GM12878 (cell line): Measurements from ENCODE around the gene RAP1GAP. TPM values are rescaled to one million over a fixed set of nuclear protein-coding genes. Genes with fewer than 3 reads are reported as not detected.

ENCODE experiments used
- ATAC-seq: fragments of 200-7000 bp; cut with Tn5 transposase; 3 replicates; pipeline ENCODE4 v1.9.1; 2020; ENCODE audit warnings: mild to moderate bottlenecking, moderate library complexity
- BruUV-seq: library from RNA; stranded (reverse); fragments of 400-500 nt; replicated peaks from 2 replicates; lab custom pipeline; 2021; lab: Mats Ljungman, UMichigan
- CTCF ChIA-PET: fragments of 300-600 bp; sonication (Branson Sonifier 250); formaldehyde crosslinking; extraction: SDS; loops from one replicate; lab custom pipeline; 2021; ENCODE audit warnings: inconsistent platforms; lab: Yijun Ruan, JAX
- POLR2A ChIA-PET: fragments of 350-600 bp; formaldehyde crosslinking; extraction: SDS; loops from one replicate; lab custom pipeline; 2021; ENCODE audit warnings: inconsistent platforms; lab: Charles Lee
- RAD21 ChIA-PET: fragments of 300-600 bp; sonication (Branson Sonifier 250); formaldehyde crosslinking; loops from one replicate; lab custom pipeline; 2023; ENCODE audit warnings: antibody characterized with exemption; ENCODE audit not compliant: unreplicated experiment; lab: Charles Lee
- SMC1A ChIA-PET: fragments of 300-600 bp; sonication (Branson Sonifier 250); formaldehyde crosslinking; loops from one replicate; lab custom pipeline; 2023; ENCODE audit not compliant: unreplicated experiment, uncharacterized antibody; lab: Charles Lee
- DNase-seq: peaks from one replicate; pipeline ENCODE4 v3.0.0-alpha.2; 2011; ENCODE audit warnings: low read depth, low spot score
- FAIRE-seq: peaks from 3 replicates; lab custom pipeline; 2011; peaks lifted over from hg19 to GRCh38; lab: Jason Lieb, UNC
- H2AFZ ChIP-seq: 2 replicates; pipeline ENCODE4 v1.6.0; 2011; ENCODE audit warnings: low read depth, low read length, control low read depth; ENCODE audit not compliant: control insufficient read depth
- H3K27ac ChIP-seq: 2 replicates; pipeline ENCODE4 v1.5.1; 2011; ENCODE audit warnings: control low read depth; ENCODE audit not compliant: control insufficient read depth, insufficient read depth
- H3K27me3 ChIP-seq, 2 experiments: replicated peaks in 1 of 2; 2 replicates each; pipeline versions ENCODE4 v1.6.0 to v1.6.1; 2011; ENCODE audit warnings: low read length in 1 of 2; ENCODE audit not compliant: control insufficient read depth in 2 of 2, insufficient read depth in 2 of 2
- H3K36me3 ChIP-seq, 2 experiments: 2 replicates each; pipeline ENCODE4 v1.5.1; 2011; ENCODE audit warnings: low read length in 1 of 2; ENCODE audit not compliant: control insufficient read depth in 2 of 2, insufficient read depth in 2 of 2
- H3K4me1 ChIP-seq: 2 replicates; pipeline ENCODE4 v1.6.1; 2011; ENCODE audit warnings: mild to moderate bottlenecking, low read length, moderate library complexity, mixed read lengths; ENCODE audit not compliant: control insufficient read depth, insufficient read depth
- H3K4me2 ChIP-seq: 2 replicates; pipeline ENCODE4 v1.6.0; 2011; ENCODE audit warnings: control low read depth; ENCODE audit not compliant: control insufficient read depth, insufficient read depth
- H3K4me3 ChIP-seq: fragments of 200-600 bp; sonication (generic); 2 replicates; pipeline ENCODE4 v1.5.1; 2016
- H3K79me2 ChIP-seq: 2 replicates; pipeline ENCODE4 v1.6.0; 2011; ENCODE audit warnings: low read length; ENCODE audit not compliant: control insufficient read depth, insufficient read depth
- H3K9ac ChIP-seq: 2 replicates; pipeline ENCODE4 v1.8.0; 2011; ENCODE audit warnings: low read length, control low read depth, mixed read lengths; ENCODE audit not compliant: control insufficient read depth, insufficient read depth
- H3K9me3 ChIP-seq: replicated peaks from 3 replicates; pipeline ENCODE4 v1.5.1; 2011; ENCODE audit warnings: mild to moderate bottlenecking, low read length; ENCODE audit not compliant: control insufficient read depth, insufficient read depth
- H4K20me1 ChIP-seq: 2 replicates; pipeline ENCODE4 v1.6.0; 2011; ENCODE audit not compliant: control insufficient read depth, insufficient read depth
- FOS ChIP-seq: IDR thresholded peaks from 3 replicates; pipeline ENCODE4 v1.6.1; 2011; ENCODE audit warnings: borderline replicate concordance; ENCODE audit not compliant: insufficient read length; ENCODE audit errors: extremely low read depth
- HDAC6 ChIP-seq: fragments of 200-600 bp; sonication (generic); IDR thresholded peaks from one replicate; pipeline ENCODE4 v1.8.0; 2017; ENCODE audit warnings: antibody characterized with exemption; ENCODE audit not compliant: unreplicated experiment
- KLF5 ChIP-seq: fragments of 450-650 bp; IDR thresholded peaks from 2 replicates; pipeline ENCODE4 v1.6.1; 2014; ENCODE audit warnings: mild to moderate bottlenecking; ENCODE audit not compliant: partially characterized antibody
- NFYB ChIP-seq: IDR thresholded peaks from 2 replicates; pipeline ENCODE4 v1.6.1; 2011; ENCODE audit warnings: low read depth, mild to moderate bottlenecking, low read length, improper control_type of control experiment, moderate library complexity; ENCODE audit not compliant: insufficient read depth
- YY1 ChIP-seq: IDR thresholded peaks from 2 replicates; pipeline ENCODE4 v1.6.1; 2011; ENCODE audit warnings: low read depth, mild to moderate bottlenecking, low read length
- WGBS: methylation state at CpG from one replicate; pipeline ENCODE4 v1.1.6; 2016; ENCODE audit warnings: low lambda C conversion rate; ENCODE audit not compliant: insufficient replicate concordance, insufficient coverage; ENCODE audit errors: missing lambda C conversion rate; 5-methylcytosine and 5-hydroxymethylcytosine counted together
- in situ Hi-C: fragments of 300-500 bp; cut with MboI; formaldehyde crosslinking; loops from 9 replicates; pipeline ENCODE4 v1.14.3; 2018; ENCODE audit warnings: mixed read lengths
- intact Hi-C: fragments of 100-400 bp; cut with micrococcal nuclease; formaldehyde crosslinking; loops from one replicate; pipeline ENCODE4 v1.14.2; 2022; ENCODE audit not compliant: unreplicated experiment
- polyA plus RNA-seq, 11 experiments: library from polyadenylated mRNA; depleted of rRNA in 4 of 11; unstranded in 6 of 11; stranded (reverse) in 5 of 11; fragments of >200 nt; fragmentation: Nextera tagmentation in 4 of 11; fragmentation: Illumina TruSeq in 1 of 11; extraction: Ambion mirVana in 4 of 11; extraction: Trizol in 1 of 11; gene quantifications; 1 replicate in 1 of 11; 2 replicates in 10 of 11; pipeline versions ENCODE4 v1.2.1 to v1.2.3, GENCODE V29; 2011 to 2016; ENCODE audit warnings: inconsistent platforms in 2 of 11, missing spikeins in 2 of 11, low read depth in 1 of 11
- total RNA-seq, 4 experiments: library from RNA; depleted of rRNA in 3 of 4; stranded (reverse); fragments of >200 nt in 3 of 4; fragmentation: Illumina TruSeq in 1 of 4; extraction: Trizol in 1 of 4; gene quantifications; 2 replicates each; pipeline versions ENCODE4 v1.2.1 to v1.2.3, GENCODE V29; 2013 to 2021
- TF ChIP-seq, protein P1 (sequence below): fragments of 450-650 bp; formaldehyde crosslinking; IDR thresholded peaks from 2 replicates; pipeline ENCODE4 v1.4.0; 2020; ENCODE audit warnings: mild to moderate bottlenecking, moderate library complexity
- TF ChIP-seq, protein P2 (sequence below): fragments of 450-650 bp; IDR thresholded peaks from 2 replicates; pipeline ENCODE4 v1.6.1; 2016; ENCODE audit warnings: mild to moderate bottlenecking, moderate library complexity, borderline replicate concordance

The RAP1GAP gene
- total and polyA plus RNA-seq, 10 of the 15 experiments (the other 5 are each of a cell fraction or from before 2014, with no cell fraction given): 0.04 to 0.96 (median 0.09) TPM; not detected in 3

DNA sequence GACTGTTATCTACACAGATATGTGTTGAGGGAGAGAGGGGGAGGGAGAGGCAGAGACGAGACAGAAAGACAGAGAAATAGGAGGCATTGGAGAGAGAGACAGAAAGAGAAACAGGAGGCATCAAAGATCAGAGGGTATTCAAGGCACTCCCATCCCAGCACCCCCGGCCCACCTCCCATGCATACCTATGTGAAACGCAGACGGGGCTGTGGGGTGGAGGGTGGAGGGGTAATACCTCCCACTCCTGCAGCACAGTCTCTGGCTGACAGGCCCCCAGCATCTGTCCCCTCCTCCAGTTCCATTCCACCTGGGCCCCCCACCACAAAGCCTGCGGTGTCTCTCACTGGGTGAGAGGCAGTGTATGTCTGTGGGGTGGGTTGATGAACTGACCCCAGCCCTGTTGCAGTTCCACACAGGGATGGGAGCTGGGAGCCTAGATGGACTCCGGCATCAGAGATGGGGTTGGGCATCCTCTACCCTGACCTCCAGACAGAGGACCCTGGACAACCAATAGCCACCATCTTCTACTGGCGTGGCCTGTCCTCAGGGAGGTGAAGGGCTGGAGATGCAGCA lies 49.7 kb downstream of the RAP1GAP start:
- Histone ChIP-seq H3K4me2 (no peak overlapping the region), H3K9ac (no peak overlapping the region), H3K36me3 (no peaks in the 10 kb centered on the region), H3K27me3 (peaks cover 1 to 2% of the 10 kb centered on the region in 2 experiments; a peak in 1 of 4 replicates), H3K9me3 (no peaks in the 10 kb centered on the region)
- RAD21 ChIA-PET: no interaction called here
- POLR2A ChIA-PET: no interaction called here
- in situ Hi-C loops: no loop called here
- SMC1A ChIA-PET: no interaction called here
- no peak for FAIRE-seq
- no TSS peak for BruUV-seq
- 28% methylated on average over 7 of the region's 7 CpGs for WGBS
- TF ChIP-seq KLF5 (no peak), FOS (no peak), HDAC6 (no peak), YY1 (no peak), NFYB (no peak)
- TF ChIP-seq, protein P1, sequence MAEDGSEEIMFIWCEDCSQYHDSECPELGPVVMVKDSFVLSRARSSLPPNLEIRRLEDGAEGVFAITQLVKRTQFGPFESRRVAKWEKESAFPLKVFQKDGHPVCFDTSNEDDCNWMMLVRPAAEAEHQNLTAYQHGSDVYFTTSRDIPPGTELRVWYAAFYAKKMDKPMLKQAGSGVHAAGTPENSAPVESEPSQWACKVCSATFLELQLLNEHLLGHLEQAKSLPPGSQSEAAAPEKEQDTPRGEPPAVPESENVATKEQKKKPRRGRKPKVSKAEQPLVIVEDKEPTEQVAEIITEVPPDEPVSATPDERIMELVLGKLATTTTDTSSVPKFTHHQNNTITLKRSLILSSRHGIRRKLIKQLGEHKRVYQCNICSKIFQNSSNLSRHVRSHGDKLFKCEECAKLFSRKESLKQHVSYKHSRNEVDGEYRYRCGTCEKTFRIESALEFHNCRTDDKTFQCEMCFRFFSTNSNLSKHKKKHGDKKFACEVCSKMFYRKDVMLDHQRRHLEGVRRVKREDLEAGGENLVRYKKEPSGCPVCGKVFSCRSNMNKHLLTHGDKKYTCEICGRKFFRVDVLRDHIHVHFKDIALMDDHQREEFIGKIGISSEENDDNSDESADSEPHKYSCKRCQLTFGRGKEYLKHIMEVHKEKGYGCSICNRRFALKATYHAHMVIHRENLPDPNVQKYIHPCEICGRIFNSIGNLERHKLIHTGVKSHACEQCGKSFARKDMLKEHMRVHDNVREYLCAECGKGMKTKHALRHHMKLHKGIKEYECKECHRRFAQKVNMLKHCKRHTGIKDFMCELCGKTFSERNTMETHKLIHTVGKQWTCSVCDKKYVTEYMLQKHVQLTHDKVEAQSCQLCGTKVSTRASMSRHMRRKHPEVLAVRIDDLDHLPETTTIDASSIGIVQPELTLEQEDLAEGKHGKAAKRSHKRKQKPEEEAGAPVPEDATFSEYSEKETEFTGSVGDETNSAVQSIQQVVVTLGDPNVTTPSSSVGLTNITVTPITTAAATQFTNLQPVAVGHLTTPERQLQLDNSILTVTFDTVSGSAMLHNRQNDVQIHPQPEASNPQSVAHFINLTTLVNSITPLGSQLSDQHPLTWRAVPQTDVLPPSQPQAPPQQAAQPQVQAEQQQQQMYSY (CRISPR knock-in tag): no peak
- TF ChIP-seq, protein P2, sequence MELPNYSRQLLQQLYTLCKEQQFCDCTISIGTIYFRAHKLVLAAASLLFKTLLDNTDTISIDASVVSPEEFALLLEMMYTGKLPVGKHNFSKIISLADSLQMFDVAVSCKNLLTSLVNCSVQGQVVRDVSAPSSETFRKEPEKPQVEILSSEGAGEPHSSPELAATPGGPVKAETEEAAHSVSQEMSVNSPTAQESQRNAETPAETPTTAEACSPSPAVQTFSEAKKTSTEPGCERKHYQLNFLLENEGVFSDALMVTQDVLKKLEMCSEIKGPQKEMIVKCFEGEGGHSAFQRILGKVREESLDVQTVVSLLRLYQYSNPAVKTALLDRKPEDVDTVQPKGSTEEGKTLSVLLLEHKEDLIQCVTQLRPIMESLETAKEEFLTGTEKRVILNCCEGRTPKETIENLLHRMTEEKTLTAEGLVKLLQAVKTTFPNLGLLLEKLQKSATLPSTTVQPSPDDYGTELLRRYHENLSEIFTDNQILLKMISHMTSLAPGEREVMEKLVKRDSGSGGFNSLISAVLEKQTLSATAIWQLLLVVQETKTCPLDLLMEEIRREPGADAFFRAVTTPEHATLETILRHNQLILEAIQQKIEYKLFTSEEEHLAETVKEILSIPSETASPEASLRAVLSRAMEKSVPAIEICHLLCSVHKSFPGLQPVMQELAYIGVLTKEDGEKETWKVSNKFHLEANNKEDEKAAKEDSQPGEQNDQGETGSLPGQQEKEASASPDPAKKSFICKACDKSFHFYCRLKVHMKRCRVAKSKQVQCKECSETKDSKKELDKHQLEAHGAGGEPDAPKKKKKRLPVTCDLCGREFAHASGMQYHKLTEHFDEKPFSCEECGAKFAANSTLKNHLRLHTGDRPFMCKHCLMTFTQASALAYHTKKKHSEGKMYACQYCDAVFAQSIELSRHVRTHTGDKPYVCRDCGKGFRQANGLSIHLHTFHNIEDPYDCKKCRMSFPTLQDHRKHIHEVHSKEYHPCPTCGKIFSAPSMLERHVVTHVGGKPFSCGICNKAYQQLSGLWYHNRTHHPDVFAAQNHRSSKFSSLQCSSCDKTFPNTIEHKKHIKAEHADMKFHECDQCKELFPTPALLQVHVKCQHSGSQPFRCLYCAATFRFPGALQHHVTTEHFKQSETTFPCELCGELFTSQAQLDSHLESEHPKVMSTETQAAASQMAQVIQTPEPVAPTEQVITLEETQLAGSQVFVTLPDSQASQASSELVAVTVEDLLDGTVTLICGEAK: no peak
- TF ChIP-seq, all 136 proteins: peak for 0
- CTCF ChIA-PET: no interaction called here
- Histone ChIP-seq H3K79me2 (no peaks in the 10 kb centered on the region), H4K20me1 (no peaks in the 10 kb centered on the region), H2AFZ (no peak overlapping the region), H3K27ac (no peak overlapping the region), H3K4me3 (no peak overlapping the region), H3K4me1 (no peaks in the 10 kb centered on the region; the same call in 1 of the 2 replicates)
- DNase-seq (no peak), ATAC-seq (no peak)
- intact Hi-C loops: no loop called here
